ENCODE data around the gene ART3. TPM values are rescaled to one million over a fixed set of nuclear protein-coding genes. Genes with fewer than 3 reads are reported as not detected.
"Not testable (repeated sequence)": the region's sequence is repeated elsewhere in the genome, so short reads cannot be mapped to it uniquely, and the experiment has no call there.

Gene ART3
- total and polyA plus RNA-seq, 12 donors, result 38.4 to 250 (median 69.6) TPM

GRCh38 chr4:76035799-76036380, 38.6 kb upstream of the ART3 start, which contains the start of gene CXCL11:
TSS of gene CXCL11 (minus strand) at chr4:76036070. CDS start at chr4:76035987, 83 bp downstream.
- no peaks in the 10 kb centered on the region for H3K9me3 ChIP-seq
- peaks cover 0 to 11% (median 0%) of the 10 kb centered on the region in 9 donors for H3K4me1 ChIP-seq
- no peak for DNase-seq
- H3K4me3 ChIP-seq, result peak within 1 kb of the TSS in 1 of 10 donors; percentile 1
- TF ChIP-seq CTCF (IDR thresholded peaks at IDR 0.05), result no peak
- intact Hi-C loops (cut with DNase I), result no loop called here
- H3K36me3 ChIP-seq, result no peaks in the 10 kb centered on the region
- peak within 1 kb of the TSS in 1 of 10 donors; percentile 6 for H3K27ac ChIP-seq
- ATAC-seq, result no peak
- WGBS, 2 donors, result 67 to 72% methylated on average over 2 of the region's 2 CpGs
- H3K27me3 ChIP-seq, result no peaks in the 10 kb centered on the region

- Histone ChIP-seq H3K4me1 (peaks cover 0 to 11% (median 0%) of the 10 kb centered on the region in 9 donors), H3K27me3 (no peaks in the 10 kb centered on the region), H3K4me3 (no peak overlapping the region), H3K36me3 (no peaks in the 10 kb centered on the region), H3K9me3 (no peaks in the 10 kb centered on the region), H3K27ac (no peak overlapping the region)
- DNase-seq, result no peak
- intact Hi-C loops (cut with DNase I), result no loop called here
- ATAC-seq, result no peak
- TF ChIP-seq CTCF (IDR thresholded peaks at IDR 0.05), result no peak
- WGBS, 2 donors, result 87 to 98% methylated on average over 3 of the region's 3 CpGs
Measured at GRCh38 chr4:76036855-76037254, 37.7 kb upstream of the ART3 start.

GRCh38 chr4:76042241-76042998, 32.1 kb upstream of the ART3 start:
- DNase-seq; H3K36me3 ChIP-seq; H3K4me3 ChIP-seq; ATAC-seq; H3K27me3 ChIP-seq; intact Hi-C loops (cut with DNase I); H3K27ac ChIP-seq; H3K4me1 ChIP-seq; H3K9me3 ChIP-seq: not testable (repeated sequence)
- 77 to 79% methylated on average over 16 to 17 of the region's 18 CpGs for WGBS, 2 donors

- not testable (repeated sequence) for ATAC-seq
Measured at GRCh38 chr4:76043306-76043705, 31.2 kb upstream of the ART3 start.

GRCh38 chr4:76044686-76045085, 29.8 kb upstream of the ART3 start:
- ATAC-seq; H3K4me1 ChIP-seq; H3K27me3 ChIP-seq; H3K9me3 ChIP-seq; intact Hi-C loops (cut with DNase I); DNase-seq; H3K4me3 ChIP-seq; H3K27ac ChIP-seq; H3K36me3 ChIP-seq: not testable (repeated sequence)
- 77 to 82% methylated on average over 4 of the region's 4 CpGs for WGBS, 2 donors

More at GRCh38 chr4:76043306-76043705, 31.2 kb upstream of the ART3 start:
- WGBS, 2 donors, result 97 to 98% methylated on average over 15 to 18 of the region's 18 CpGs
- intact Hi-C loops (cut with DNase I); DNase-seq; H3K9me3 ChIP-seq; H3K4me1 ChIP-seq; H3K36me3 ChIP-seq; H3K4me3 ChIP-seq; H3K27ac ChIP-seq; H3K27me3 ChIP-seq: not testable (repeated sequence)

- H3K27me3 ChIP-seq, result peaks cover 0 to 10% (median 0%) of the 10 kb centered on the region in 7 donors
- H3K27ac ChIP-seq; DNase-seq; ATAC-seq; H3K4me3 ChIP-seq; H3K4me1 ChIP-seq; H3K36me3 ChIP-seq; H3K9me3 ChIP-seq; intact Hi-C loops (cut with DNase I): not testable (repeated sequence)
- 89 to 90% methylated on average over 15 to 16 of the region's 17 CpGs for WGBS, 2 donors
Measured at GRCh38 chr4:76049860-76050416, 24.6 kb upstream of the ART3 start.

GRCh38 chr4:76050560-76051050, 23.9 kb upstream of the ART3 start:
- H3K36me3 ChIP-seq; H3K9me3 ChIP-seq; intact Hi-C loops (cut with DNase I); H3K4me1 ChIP-seq; DNase-seq; H3K27ac ChIP-seq; ATAC-seq; H3K4me3 ChIP-seq: not testable (repeated sequence)
- 87 to 93% methylated on average over 26 to 27 of the region's 27 CpGs for WGBS, 2 donors
- peaks cover 0 to 10% (median 0%) of the 10 kb centered on the region in 7 donors for H3K27me3 ChIP-seq

Data from heart right ventricle (tissue), 16 donors.